Breast epithelium (tissue), 4 donors: ENCODE results near the gene XIRP2. TPM values are rescaled to one million over a fixed set of nuclear protein-coding genes. Genes with fewer than 3 reads are reported as not detected.

ENCODE experiments used
- DNase-seq, 2 donors: peaks; one replicate each; pipeline ENCODE4 v3.0.0-alpha.2; 2019; ENCODE audit warnings: low spot score in 2 of 2
- H3K27ac ChIP-seq, 2 donors: fragments of 200-600 bp; sonication (generic) in 1 of 2; one replicate each; pipeline ENCODE4 v1.5.1; 2016 to 2019; ENCODE audit warnings: mild to moderate bottlenecking in 1 of 2
- H3K27me3 ChIP-seq, 2 donors: fragments of 200-600 bp; sonication (generic) in 1 of 2; one replicate each; pipeline versions ENCODE4 v1.5.1 to v1.6.0; 2017 to 2019; ENCODE audit warnings: control low read depth in 1 of 2, mild to moderate bottlenecking in 1 of 2
- H3K36me3 ChIP-seq: fragments of 200-600 bp; one replicate; pipeline ENCODE4 v1.5.1; 2019
- H3K4me1 ChIP-seq, 2 donors: fragments of 200-600 bp; sonication (generic); one replicate each; pipeline ENCODE4 v1.5.1; 2016 to 2019; ENCODE audit warnings: control low read depth in 1 of 2
- H3K4me3 ChIP-seq, 3 donors: fragments of 200-600 bp; sonication (generic); 1 replicate in 2 of 3; 2 replicates in 1 of 3; pipeline ENCODE4 v1.5.1; 2016 to 2019; ENCODE audit warnings: mild to moderate bottlenecking in 3 of 3, moderate library complexity in 2 of 3
- H3K9me3 ChIP-seq, 2 donors: fragments of 200-600 bp; sonication (generic) in 1 of 2; one replicate each; pipeline ENCODE4 v1.5.1; 2016 to 2019; ENCODE audit warnings: control low read depth in 1 of 2
- CTCF ChIP-seq, 3 donors: fragments of 450-650 bp; IDR thresholded peaks; one replicate each; pipeline ENCODE4 v1.5.1; 2016 to 2017; ENCODE audit warnings: antibody characterized with exemption in 3 of 3, mild to moderate bottlenecking in 3 of 3, moderate library complexity in 3 of 3
- POLR2A ChIP-seq: fragments of 450-650 bp; IDR thresholded peaks from one replicate; pipeline ENCODE4 v1.6.1; 2016; ENCODE audit warnings: antibody characterized with exemption, mild to moderate bottlenecking, moderate library complexity
- POLR2AphosphoS5 ChIP-seq, 3 donors: sonication (generic); formaldehyde crosslinking; IDR thresholded peaks; one replicate each; pipeline ENCODE4 v1.6.1; 2017; ENCODE audit warnings: antibody characterized with exemption in 3 of 3
- intact Hi-C: fragments of 100-400 bp; cut with DNase I; formaldehyde crosslinking; loops from one replicate; pipeline ENCODE4 v1.15.1; 2023; ENCODE audit warnings: low total_unique reads
- total RNA-seq, 3 donors: library from RNA; depleted of rRNA; stranded (reverse); fragments of >200 nt; gene quantifications; one replicate each; pipeline ENCODE4 v1.1.0, GENCODE V29; 2016

XIRP2 gene
- total RNA-seq, 3 donors from 2014 or later = not detected

- H3K4me3 ChIP-seq = peak overlapping the region; percentile 60 to 89 (median 74)
- H3K4me1 ChIP-seq = no peaks in the 10 kb centered on the region
- DNase-seq = no peak
- H3K9me3 ChIP-seq = no peaks in the 10 kb centered on the region
- no peak for TF ChIP-seq POLR2A
- no peak for TF ChIP-seq POLR2AphosphoS5 (IDR thresholded peaks at IDR 0.05)
- TF ChIP-seq CTCF (IDR thresholded peaks at IDR 0.05) = no peak
- intact Hi-C loops = no loop called here
- H3K27ac ChIP-seq = peak overlapping the region; percentile 48 to 94
- peaks cover 0 to 38% of the 10 kb centered on the region in 2 donors for H3K27me3 ChIP-seq
- no peaks in the 10 kb centered on the region for H3K36me3 ChIP-seq
Measured at GRCh38 chr2:167293172-167293781, 405.0 kb downstream of the XIRP2 start.

- no peaks in the 10 kb centered on the region for H3K4me1 ChIP-seq
- H3K9me3 ChIP-seq = no peaks in the 10 kb centered on the region
- H3K27me3 ChIP-seq = peaks cover 0 to 38% of the 10 kb centered on the region in 2 donors
- H3K36me3 ChIP-seq = no peaks in the 10 kb centered on the region
- peak overlapping the region; percentile 60 to 89 (median 74) for H3K4me3 ChIP-seq
- DNase-seq = no peak
- H3K27ac ChIP-seq = peak overlapping the region; percentile 40 to 94
- TF ChIP-seq POLR2A (no peak), CTCF (IDR thresholded peaks at IDR 0.05) (no peak), POLR2AphosphoS5 (IDR thresholded peaks at IDR 0.05) (no peak)
- intact Hi-C loops = no loop called here
Measured at GRCh38 chr2:167293943-167294775, 405.9 kb downstream of the XIRP2 start.

- peak overlapping the region in 1 of 2 donors; percentile 15 for H3K27ac ChIP-seq
- no peak for DNase-seq
- TF ChIP-seq POLR2AphosphoS5 (IDR thresholded peaks at IDR 0.05) (no peak), POLR2A (no peak), CTCF (IDR thresholded peaks at IDR 0.05) (no peak)
- H3K4me3 ChIP-seq = peak overlapping the region; percentile 60 to 89 (median 74)
- no peaks in the 10 kb centered on the region for H3K36me3 ChIP-seq
- H3K27me3 ChIP-seq = peaks cover 0 to 38% of the 10 kb centered on the region in 2 donors
- no peaks in the 10 kb centered on the region for H3K4me1 ChIP-seq
- intact Hi-C loops = no loop called here
- H3K9me3 ChIP-seq = no peaks in the 10 kb centered on the region
Measured at GRCh38 chr2:167294776-167295140, 406.5 kb downstream of the XIRP2 start.

- H3K9me3 ChIP-seq = no peaks in the 10 kb centered on the region
- H3K4me1 ChIP-seq = no peaks in the 10 kb centered on the region
- TF ChIP-seq POLR2A (no peak), CTCF (IDR thresholded peaks at IDR 0.05) (no peak), POLR2AphosphoS5 (IDR thresholded peaks at IDR 0.05) (no peak)
- intact Hi-C loops = no loop called here
- H3K27ac ChIP-seq = no peak overlapping the region
- no peaks in the 10 kb centered on the region for H3K36me3 ChIP-seq
- peaks cover 0 to 38% of the 10 kb centered on the region in 2 donors for H3K27me3 ChIP-seq
- DNase-seq = no peak
- H3K4me3 ChIP-seq = no peak overlapping the region
Measured at GRCh38 chr2:167297292-167297691, 409.0 kb downstream of the XIRP2 start.

GRCh38 chr2:167298017-167298416 is 409.7 kb downstream of the XIRP2 start:
- no peaks in the 10 kb centered on the region for H3K4me1 ChIP-seq
- no peak for DNase-seq
- H3K9me3 ChIP-seq = no peaks in the 10 kb centered on the region
- TF ChIP-seq POLR2A (no peak), CTCF (IDR thresholded peaks at IDR 0.05) (no peak), POLR2AphosphoS5 (IDR thresholded peaks at IDR 0.05) (no peak)
- H3K27me3 ChIP-seq = peaks cover 0 to 38% of the 10 kb centered on the region in 2 donors
- H3K36me3 ChIP-seq = no peaks in the 10 kb centered on the region
- H3K27ac ChIP-seq = no peak overlapping the region
- intact Hi-C loops = no loop called here
- no peak overlapping the region for H3K4me3 ChIP-seq
